DOHH2 (cell line): Measurements from ENCODE around the gene IRF6.

Experiments used
- H3F3A ChIP-seq: fragments of 200-600 bp; sonication (generic), shearing (Covaris generic); 2 replicates; pipeline ENCODE4 v1.6.0; 2016; ENCODE audit warnings: antibody characterized with exemption, mild to moderate bottlenecking; ENCODE audit not compliant: control insufficient read depth, insufficient read depth
- H3K27ac ChIP-seq: fragments of 200-600 bp; sonication (generic); 2 replicates; pipeline ENCODE4 v1.5.1; 2014; ENCODE audit warnings: low read depth, mild to moderate bottlenecking, low read length, moderate library complexity
- H3K27me3 ChIP-seq: fragments of 200-600 bp; sonication (generic); 2 replicates; pipeline ENCODE4 v1.6.1; 2014; ENCODE audit warnings: mild to moderate bottlenecking, low read length, mixed read lengths; ENCODE audit not compliant: control insufficient read depth
- H3K36me3 ChIP-seq: fragments of 200-600 bp; sonication (generic); 2 replicates; pipeline ENCODE4 v1.6.1; 2014; ENCODE audit warnings: mild to moderate bottlenecking, low read length, moderate library complexity, mixed read lengths; ENCODE audit not compliant: control insufficient read depth
- H3K4me1 ChIP-seq: fragments of 200-600 bp; sonication (generic); 2 replicates; pipeline ENCODE4 v1.6.1; 2014; ENCODE audit warnings: mild to moderate bottlenecking, low read length, mixed read lengths; ENCODE audit not compliant: control insufficient read depth
- H3K4me2 ChIP-seq: fragments of 200-600 bp; sonication (generic); 2 replicates; pipeline ENCODE4 v1.6.0; 2014; ENCODE audit warnings: mild to moderate bottlenecking, low read length, moderate library complexity
- H3K4me3 ChIP-seq: fragments of 200-600 bp; sonication (generic); 2 replicates; pipeline ENCODE4 v1.5.1; 2014; ENCODE audit warnings: mild to moderate bottlenecking, low read length, mixed read lengths
- H3K79me2 ChIP-seq: fragments of 200-600 bp; sonication (generic); 2 replicates; pipeline ENCODE4 v1.6.1; 2014; ENCODE audit warnings: mild to moderate bottlenecking, low read length, mixed read lengths; ENCODE audit not compliant: control insufficient read depth
- H3K9me2 ChIP-seq: fragments of 200-600 bp; sonication (generic); replicated peaks from 2 replicates; pipeline ENCODE4 v1.6.1; 2014; ENCODE audit warnings: mild to moderate bottlenecking, low read length, mixed read lengths; ENCODE audit not compliant: control insufficient read depth
- H3K9me3 ChIP-seq: fragments of 200-600 bp; sonication (generic); 2 replicates; pipeline ENCODE4 v1.6.1; 2014; ENCODE audit warnings: antibody characterized with exemption, low read length, mixed read lengths; ENCODE audit not compliant: control insufficient read depth, insufficient read depth
- H4K20me1 ChIP-seq: fragments of 200-600 bp; sonication (generic); 2 replicates; pipeline ENCODE4 v1.6.0; 2014; ENCODE audit warnings: low read depth, mild to moderate bottlenecking, antibody characterized with exemption, low read length, moderate library complexity; ENCODE audit not compliant: control insufficient read depth, insufficient read depth
- EZH2phosphoT487 ChIP-seq: fragments of 200-600 bp; sonication (generic); IDR thresholded peaks from 2 replicates; pipeline ENCODE4 v1.6.1; 2017; ENCODE audit warnings: borderline replicate concordance, mild to moderate bottlenecking, antibody characterized with exemption, low read length, moderate library complexity, mixed read lengths
- TF ChIP-seq, protein P1 (sequence below): fragments of 200-600 bp; sonication (generic); IDR thresholded peaks from one replicate; pipeline ENCODE4 v1.5.1; 2014; ENCODE audit warnings: antibody characterized with exemption, mild to moderate bottlenecking, low read depth, low read length; ENCODE audit not compliant: poor library complexity, severe bottlenecking

The IRF6 gene

DNA sequence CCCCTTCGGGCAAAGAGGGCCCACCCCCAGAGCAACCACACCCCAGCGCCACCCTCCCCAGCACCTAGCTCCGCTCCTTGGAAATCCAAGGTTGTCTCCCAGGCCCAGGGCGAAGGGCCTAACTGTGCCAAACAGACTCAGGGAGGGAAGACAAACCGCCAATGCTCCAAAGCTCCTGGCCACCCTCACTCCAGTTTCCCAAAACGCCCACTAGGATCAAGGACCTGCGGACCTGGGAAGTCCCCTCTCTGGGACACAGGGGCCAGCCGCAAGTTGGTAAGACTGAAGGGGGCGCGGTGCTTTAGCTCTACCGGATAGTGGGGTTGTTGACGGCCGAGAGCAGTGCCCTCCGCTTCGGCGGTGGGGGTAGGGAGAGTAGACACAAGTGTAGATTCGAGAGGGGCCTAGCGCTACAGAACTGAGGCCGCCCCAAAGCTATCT, 581 bp downstream of the IRF6 start:
- Histone ChIP-seq H3F3A (no peaks in the 10 kb centered on the region), H3K4me2 (no peak overlapping the region), H3K27ac (no peak overlapping the region), H3K79me2 (no peaks in the 10 kb centered on the region), H3K9me2 (no peaks in the 10 kb centered on the region), H4K20me1 (no peaks in the 10 kb centered on the region), H3K4me1 (peaks cover 5% of the 10 kb centered on the region; the same call in 1 of the 2 replicates), H3K4me3 (no peak overlapping the region), H3K27me3 (peaks cover 10% of the 10 kb centered on the region), H3K9me3 (no peaks in the 10 kb centered on the region), H3K36me3 (no peaks in the 10 kb centered on the region)
- TF ChIP-seq, protein P1, sequence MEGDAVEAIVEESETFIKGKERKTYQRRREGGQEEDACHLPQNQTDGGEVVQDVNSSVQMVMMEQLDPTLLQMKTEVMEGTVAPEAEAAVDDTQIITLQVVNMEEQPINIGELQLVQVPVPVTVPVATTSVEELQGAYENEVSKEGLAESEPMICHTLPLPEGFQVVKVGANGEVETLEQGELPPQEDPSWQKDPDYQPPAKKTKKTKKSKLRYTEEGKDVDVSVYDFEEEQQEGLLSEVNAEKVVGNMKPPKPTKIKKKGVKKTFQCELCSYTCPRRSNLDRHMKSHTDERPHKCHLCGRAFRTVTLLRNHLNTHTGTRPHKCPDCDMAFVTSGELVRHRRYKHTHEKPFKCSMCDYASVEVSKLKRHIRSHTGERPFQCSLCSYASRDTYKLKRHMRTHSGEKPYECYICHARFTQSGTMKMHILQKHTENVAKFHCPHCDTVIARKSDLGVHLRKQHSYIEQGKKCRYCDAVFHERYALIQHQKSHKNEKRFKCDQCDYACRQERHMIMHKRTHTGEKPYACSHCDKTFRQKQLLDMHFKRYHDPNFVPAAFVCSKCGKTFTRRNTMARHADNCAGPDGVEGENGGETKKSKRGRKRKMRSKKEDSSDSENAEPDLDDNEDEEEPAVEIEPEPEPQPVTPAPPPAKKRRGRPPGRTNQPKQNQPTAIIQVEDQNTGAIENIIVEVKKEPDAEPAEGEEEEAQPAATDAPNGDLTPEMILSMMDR, result no peak
- no peak for TF ChIP-seq EZH2phosphoT487

DNA sequence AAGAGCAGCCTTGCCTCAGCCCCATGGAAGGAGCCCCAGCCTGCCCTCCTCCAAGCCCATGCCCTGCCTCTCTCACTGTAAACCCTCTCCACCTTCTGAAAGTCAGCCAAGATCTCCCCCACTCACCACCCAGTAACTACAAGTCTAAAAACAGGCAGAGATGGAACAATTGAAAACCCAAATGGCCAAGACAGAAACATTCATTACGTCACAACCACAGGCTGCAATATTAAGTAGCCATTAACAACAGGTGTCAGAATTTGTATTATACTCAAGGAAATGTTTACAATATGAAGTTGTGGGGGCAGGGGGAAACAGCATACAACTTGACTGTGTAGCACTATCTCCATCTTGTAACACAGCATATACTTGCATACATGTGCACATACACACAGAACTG, 2.4 kb downstream of the IRF6 start:
- Histone ChIP-seq H3K27ac (no peak overlapping the region), H3K4me2 (no peak overlapping the region), H3K9me3 (no peaks in the 10 kb centered on the region), H3K79me2 (no peaks in the 10 kb centered on the region), H3K36me3 (no peaks in the 10 kb centered on the region), H4K20me1 (no peaks in the 10 kb centered on the region), H3K9me2 (no peaks in the 10 kb centered on the region), H3F3A (no peaks in the 10 kb centered on the region), H3K4me1 (peaks cover 5% of the 10 kb centered on the region; the same call in 1 of the 2 replicates), H3K27me3 (peaks cover 10% of the 10 kb centered on the region), H3K4me3 (no peak overlapping the region)
- TF ChIP-seq, protein P1, result no peak
- no peak for TF ChIP-seq EZH2phosphoT487

DNA sequence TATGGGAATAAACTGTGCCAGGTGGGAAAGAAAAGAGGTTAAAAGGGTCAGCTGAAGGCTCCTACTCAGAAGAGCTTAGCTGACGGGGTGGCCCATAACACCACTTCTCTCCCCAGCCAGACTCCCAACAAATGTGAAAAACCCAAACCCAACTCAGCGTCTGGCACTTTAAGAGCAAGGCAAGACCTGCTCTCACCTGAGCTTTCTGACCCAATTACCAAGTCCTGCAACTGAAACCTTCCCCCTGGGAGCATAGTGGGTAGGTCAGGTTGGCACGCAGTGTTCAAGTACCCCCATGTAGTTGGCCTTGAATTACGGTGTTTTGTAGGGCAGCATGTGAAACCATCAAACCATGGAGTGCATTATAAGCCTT, 3.2 kb downstream of the IRF6 start:
- Histone ChIP-seq H3K4me3 (no peak overlapping the region), H3K9me3 (no peaks in the 10 kb centered on the region), H3K4me1 (peaks cover 5% of the 10 kb centered on the region; the same call in 1 of the 2 replicates), H3F3A (no peaks in the 10 kb centered on the region), H3K9me2 (no peaks in the 10 kb centered on the region), H3K79me2 (no peaks in the 10 kb centered on the region), H3K27ac (no peak overlapping the region), H3K36me3 (no peaks in the 10 kb centered on the region), H4K20me1 (no peaks in the 10 kb centered on the region), H3K27me3 (peaks cover 10% of the 10 kb centered on the region), H3K4me2 (no peak overlapping the region)
- no peak for TF ChIP-seq EZH2phosphoT487
- TF ChIP-seq, protein P1, result no peak
